ENCODE measurements around the gene CNTNAP2.

The CNTNAP2 gene

GRCh38 chr7:146690987-146691386 is 574.4 kb downstream of the CNTNAP2 start:
- DNase-seq (ENCODE audit: low read depth), result no peak

DNA sequence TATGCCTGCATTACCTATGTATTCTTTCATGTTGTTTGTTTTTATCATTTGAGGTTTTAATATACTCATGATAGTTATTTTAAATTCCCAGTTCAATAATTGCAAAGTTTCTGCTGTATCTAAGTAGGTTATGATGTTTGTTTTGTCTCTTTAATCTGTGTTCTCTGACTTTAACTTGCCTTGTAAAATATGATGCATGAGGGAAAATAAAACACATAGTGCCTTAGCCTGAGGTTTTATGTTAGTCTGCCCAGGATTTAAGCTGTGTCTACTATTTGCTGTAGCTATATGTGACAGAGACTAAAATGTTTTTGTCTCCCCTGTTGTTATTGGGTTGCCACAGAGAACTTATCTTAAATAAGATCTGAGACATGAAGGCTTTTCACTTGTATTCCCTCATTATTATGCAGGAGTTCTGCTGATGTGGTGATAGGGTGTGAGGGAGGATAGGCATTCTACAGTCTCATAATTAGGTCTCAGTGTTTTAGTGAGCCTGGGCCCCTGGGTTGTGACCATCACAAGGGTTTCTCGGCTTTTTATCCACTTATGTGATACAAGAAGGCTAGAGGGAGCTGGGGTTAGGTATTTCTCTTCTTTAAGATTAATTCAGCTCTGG is 582.5 kb downstream of the CNTNAP2 start:
- DNase-seq (ENCODE audit: low read depth), result no peak

DNA sequence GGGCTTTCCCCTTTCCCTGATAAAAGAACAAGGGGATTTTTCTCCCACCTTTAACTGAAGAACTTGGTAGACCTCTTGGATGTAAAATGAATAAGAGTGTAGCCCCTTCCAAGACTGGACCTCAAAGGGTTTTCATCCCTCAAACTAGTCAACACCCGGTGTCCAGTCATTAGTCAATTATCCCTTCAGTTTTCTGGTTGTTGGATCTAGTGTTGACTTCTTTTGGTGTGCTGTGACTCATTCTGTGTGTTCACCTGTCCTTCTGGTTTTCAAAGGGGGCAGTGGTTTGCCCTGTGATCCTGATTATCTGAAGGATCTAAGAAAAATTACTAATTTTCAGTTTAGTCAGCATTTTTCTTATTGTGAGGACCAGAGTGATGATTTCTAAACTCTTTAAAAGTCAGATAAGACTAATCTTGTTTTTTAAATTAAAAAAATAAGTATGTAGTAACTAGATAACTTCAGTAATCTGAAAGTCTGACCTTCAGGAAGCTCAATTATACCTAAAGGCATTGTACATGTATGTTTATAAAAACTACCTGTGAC is 583.5 kb downstream of the CNTNAP2 start:
- DNase-seq (ENCODE audit: low read depth), result no peak

GRCh38 chr7:146701166-146701565 is 584.6 kb downstream of the CNTNAP2 start:
- DNase-seq (ENCODE audit: low read depth), result no peak

- no peak for DNase-seq (ENCODE audit: low read depth)
Measured at GRCh38 chr7:146702898-146703297, 586.3 kb downstream of the CNTNAP2 start.

DNA sequence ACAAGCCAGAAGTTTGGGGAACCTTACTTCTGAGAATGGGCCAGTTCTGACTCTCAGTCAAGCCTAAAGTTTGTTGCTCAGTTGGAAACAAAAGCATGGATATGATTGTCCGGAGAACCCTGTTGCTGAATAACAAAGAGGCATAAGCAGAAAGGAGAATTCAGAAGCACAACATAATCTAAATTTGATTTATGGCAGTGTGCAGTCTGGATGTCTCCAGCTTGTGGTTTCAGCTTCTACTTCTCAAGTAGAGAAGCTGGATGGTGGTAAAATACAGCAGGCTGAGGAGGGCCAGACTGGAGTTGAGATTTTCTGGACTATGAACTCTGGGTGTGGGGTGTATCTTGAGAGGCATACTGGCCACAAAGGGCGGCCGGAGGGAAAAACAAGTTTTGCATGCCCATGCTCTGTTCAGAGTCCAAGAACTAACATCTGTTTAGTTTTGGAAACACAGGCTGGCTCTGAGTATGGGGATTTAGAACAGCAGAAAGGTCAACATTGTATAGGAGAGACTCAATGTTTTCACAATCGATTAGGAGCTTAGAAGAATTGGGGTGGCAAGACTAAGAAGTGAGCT is 592.9 kb downstream of the CNTNAP2 start:
- DNase-seq (ENCODE audit: low read depth), result no peak

DNA sequence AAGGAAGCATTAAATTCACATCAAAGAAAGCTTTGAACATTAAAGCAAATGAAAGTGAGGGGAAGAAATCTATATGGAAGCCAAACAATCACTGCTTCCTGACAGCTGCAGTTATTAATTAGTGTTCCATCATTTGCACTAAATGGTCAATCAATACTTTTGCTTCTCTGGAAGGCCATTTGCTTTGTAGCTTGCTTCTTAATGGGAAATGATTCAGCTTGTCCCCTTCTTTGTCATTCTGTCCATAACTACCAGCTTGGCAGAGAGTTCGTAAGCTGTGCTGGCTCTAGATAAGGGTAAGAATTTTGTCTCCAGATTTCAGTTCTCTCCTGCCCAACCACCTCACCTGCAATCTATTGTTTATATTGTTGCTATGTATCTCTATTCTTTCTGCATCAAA is 596.6 kb downstream of the CNTNAP2 start:
- DNase-seq (ENCODE audit: low read depth), result no peak

- no peak for DNase-seq (ENCODE audit: low read depth)
Measured at GRCh38 chr7:146713934-146714333, 597.3 kb downstream of the CNTNAP2 start.

DNA sequence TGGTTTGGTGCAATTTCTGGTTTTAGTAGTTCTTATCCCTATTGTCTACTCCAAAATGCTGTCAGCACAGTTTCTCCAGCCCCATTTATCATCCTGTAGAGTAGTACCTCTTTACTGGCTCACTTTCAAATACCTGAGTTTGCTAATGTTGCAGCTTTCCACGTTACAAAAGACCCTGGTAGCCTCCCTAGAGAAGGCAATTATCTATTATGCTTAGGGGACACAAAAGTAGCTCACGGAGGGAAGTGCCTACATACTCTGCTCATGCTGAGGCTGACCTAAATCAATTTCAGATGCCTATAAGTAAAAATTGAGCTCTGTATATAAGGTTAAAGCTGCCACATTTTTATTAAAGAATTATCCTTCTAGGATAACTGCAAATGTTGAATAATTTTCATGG is 603.6 kb downstream of the CNTNAP2 start:
- no peak for DNase-seq (ENCODE audit: low read depth)

DNA sequence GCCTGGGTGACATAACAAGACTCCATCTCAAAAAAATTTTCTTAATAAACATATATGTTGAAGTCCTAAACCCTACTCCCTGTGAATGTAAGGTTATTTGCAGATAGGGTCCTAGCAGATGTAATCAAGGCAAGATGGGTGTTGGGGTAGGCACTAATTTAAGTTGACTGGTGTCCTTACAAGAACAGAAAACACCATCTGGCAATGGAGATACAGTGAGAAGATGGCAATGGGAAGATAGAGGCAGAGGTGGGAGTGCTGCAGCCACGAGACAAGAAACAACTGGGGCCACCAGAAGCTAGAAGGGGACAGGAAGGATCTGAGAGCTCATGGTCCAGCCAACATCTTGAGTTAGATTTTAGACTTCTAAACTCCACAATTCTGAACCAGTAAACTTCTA is 606.4 kb downstream of the CNTNAP2 start:
- no peak for DNase-seq (ENCODE audit: low read depth)

- DNase-seq (ENCODE audit: low read depth), result no peak
Measured at GRCh38 chr7:146725520-146725919, 608.9 kb downstream of the CNTNAP2 start.

DNA sequence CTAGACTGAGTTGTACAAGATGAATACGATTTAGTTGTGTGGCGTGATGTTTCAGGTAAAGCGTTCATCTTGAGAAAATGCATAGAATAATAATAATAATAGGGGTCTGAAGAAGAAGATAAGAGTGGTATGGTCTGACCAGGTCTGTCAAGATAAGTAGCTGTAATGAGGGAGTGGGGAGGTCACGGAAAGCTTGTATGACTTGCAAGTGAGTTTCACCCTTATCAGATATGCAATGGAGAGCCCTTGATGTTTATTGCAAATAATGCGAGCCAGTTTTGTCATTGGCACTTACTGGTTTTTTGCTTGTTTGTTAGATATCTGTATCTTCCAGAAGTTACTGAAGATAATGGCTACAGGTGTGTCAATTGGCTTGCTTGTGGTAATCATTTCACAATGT is 611.5 kb downstream of the CNTNAP2 start:
- no peak for DNase-seq (ENCODE audit: low read depth)

DNA sequence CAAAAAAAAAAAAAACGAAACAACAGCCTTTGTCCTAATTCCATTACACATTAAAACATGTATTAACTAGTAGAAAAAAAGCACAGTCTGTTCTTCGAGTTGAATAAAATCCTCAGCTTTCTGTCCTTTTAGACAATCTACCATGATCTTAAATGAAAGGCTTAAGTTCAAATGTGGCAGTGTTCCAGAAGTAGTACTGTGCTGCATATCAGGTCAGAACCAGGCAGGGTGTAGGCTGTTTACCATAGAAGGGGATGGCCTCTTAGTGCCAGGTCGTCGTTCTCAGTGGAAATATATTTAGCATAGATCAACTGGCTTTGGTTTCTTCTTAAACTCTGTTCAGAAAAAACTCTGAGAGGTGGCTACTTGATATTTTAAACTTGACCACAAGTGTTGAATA is 612.0 kb downstream of the CNTNAP2 start:
- no peak for DNase-seq (ENCODE audit: low read depth)

GRCh38 chr7:146731185-146731584 is 614.6 kb downstream of the CNTNAP2 start:
- DNase-seq (ENCODE audit: low read depth), result no peak

DNA sequence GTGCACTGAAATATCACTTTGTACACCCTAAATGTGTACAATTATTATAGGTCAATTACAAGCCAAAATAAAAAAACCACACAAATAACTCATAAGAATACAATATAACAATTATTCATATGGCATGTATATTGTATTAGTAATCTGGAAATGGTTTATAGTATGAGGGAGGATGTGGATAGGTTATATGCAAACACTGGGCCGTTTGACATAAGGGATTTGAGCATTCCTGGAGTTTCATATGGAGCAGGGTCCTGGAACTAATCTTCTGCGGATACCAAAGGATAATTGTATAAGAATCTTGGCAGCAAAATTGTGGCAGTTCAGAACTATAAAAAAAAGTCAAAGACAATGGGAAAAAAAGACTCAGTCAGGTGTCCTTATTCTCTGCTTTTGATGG is 619.4 kb downstream of the CNTNAP2 start:
- DNase-seq (ENCODE audit: low read depth), result no peak

GRCh38 chr7:146736446-146737190 is 620.0 kb downstream of the CNTNAP2 start:
- DNase-seq (ENCODE audit: low read depth), result no peak

- DNase-seq (ENCODE audit: low read depth), result no peak
Measured at GRCh38 chr7:146740039-146740438, 623.4 kb downstream of the CNTNAP2 start.

- DNase-seq (ENCODE audit: low read depth), result no peak
Measured at GRCh38 chr7:146741911-146742310, 625.3 kb downstream of the CNTNAP2 start.

DNA sequence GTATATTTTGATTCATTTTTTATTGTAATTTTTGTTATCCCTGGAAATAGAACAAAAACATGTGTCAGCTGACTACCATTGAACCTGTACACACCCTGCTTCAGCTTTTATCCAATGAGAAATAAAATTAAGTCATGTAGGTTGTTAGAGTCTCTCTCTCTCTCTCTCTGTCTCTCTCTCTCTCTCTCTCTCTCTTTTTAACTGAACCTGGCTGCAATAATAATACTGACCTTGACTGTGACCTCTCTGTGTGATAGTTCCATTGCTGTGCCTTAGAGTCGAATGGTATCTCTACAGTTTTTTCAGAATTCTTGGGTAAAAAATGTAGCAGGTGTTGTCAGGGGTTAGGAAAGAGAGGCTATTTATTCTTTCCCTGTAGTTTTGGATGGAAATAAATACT is 637.8 kb downstream of the CNTNAP2 start:
- no peak for DNase-seq (ENCODE audit: low read depth)

- no peak for DNase-seq (ENCODE audit: low read depth)
Measured at GRCh38 chr7:146755585-146755984, 639.0 kb downstream of the CNTNAP2 start.

GRCh38 chr7:146764458-146764857 is 647.9 kb downstream of the CNTNAP2 start:
- no peak for DNase-seq (ENCODE audit: low read depth)

GRCh38 chr7:146768957-146769356 is 652.4 kb downstream of the CNTNAP2 start:
- no peak for DNase-seq (ENCODE audit: low read depth)

- no peak for DNase-seq (ENCODE audit: low read depth)
Measured at GRCh38 chr7:146772601-146773000, 656.0 kb downstream of the CNTNAP2 start.
